NCI-H82 treated with DMSO at 0.1 percent for 48 hours (cell line): ENCODE results near the gene RAI14.

Experiments used
- DNase-seq: peaks from one replicate; lab custom pipeline; 2025; ENCODE audit not compliant: unreplicated experiment; lab: John Stamatoyannopoulos, UW

Gene RAI14

DNA sequence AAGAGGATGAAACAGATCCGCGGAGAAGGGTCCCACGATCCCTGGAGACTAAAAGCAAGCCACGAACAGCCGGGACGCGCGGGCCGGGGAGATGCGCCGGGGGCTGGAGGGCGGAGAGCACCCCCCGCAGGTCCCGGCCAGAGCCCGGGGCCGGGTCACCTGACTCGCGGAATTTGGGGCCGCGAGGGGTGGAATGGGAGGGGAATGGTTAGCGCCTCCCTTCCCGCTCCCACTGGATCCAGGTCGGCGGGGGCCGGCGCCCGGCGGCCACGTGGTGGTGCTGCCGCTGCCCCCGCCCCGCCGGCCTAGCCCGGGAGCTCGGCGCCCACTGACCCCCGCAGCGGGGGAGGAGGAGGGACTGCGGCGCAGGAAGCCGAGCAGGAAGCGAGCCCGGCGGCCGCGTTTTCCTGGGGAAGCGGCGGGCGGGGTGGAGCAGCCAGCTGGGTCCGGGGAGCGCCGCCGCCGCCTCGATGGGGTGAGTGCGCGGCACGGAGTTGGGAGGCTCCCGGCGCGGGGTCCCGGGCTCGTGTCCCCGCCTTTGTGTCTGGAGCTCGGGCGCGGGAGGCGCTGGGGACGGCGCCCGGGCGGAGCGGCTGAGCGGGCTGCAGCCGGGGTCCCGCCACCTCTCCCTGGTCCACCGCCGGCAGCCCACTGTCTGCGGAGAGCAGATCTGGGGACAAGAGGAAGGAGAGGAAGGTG is at the start of gene RAI14:
RAI14 (plus strand) TSS at position 328 of the 699 bp plus-strand sequence. CDS start 30,592 bp downstream, outside the sequence.
- peak; percentile 8 for DNase-seq

- DNase-seq = no peak
Observed at GRCh38 chr5:34608368-34608767, 47.8 kb upstream of the RAI14 start.

- no peak for DNase-seq
Observed at GRCh38 chr5:34608859-34609648, 47.1 kb upstream of the RAI14 start.

GRCh38 chr5:34609951-34610441 is 46.1 kb upstream of the RAI14 start:
- DNase-seq = no peak

GRCh38 chr5:34610546-34610945 is 45.6 kb upstream of the RAI14 start:
- DNase-seq = no peak

DNA sequence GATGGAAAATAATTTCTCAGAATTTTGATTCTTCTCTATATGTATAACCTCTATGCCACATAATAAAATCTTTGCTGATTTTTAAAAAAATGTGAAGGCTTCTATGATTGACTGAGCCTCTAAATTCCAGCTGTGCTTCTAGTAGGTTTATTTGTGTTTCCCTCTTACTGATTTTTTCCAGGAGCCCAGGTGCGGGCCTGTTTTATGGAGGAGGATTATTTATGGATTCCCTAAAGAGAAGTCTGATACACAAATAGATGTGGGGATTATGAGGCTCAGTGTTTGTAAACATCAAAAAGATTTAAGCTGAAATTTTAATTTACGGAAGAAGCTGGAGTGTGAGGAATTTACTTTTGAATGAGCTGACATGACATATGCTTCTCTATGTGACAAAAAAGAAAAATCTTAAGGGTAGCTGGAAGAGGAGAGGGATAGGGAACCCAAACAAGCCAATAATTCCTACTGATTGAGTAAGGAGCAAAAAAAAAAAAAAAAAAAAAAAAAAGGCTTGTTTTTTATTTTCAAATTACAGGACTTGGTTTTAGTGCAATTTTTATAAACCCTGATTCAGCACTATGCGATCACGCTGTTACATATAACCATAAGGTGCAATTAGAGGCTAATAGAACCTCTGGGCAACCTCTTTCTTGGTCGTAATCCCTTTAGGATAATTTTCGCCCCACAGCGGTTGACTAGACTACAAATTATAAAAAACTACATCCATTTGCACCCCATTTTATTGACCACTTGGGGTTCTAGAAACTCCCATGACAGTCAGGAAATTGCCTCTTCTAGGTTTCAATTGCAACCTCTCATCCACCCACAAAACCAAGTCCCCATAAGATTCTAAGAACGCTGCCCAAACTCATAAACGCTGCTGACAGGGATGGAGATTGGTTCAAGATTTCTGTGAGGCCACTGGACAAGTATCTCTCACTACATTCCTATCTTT is 44.4 kb upstream of the RAI14 start:
- DNase-seq = no peak

DNA sequence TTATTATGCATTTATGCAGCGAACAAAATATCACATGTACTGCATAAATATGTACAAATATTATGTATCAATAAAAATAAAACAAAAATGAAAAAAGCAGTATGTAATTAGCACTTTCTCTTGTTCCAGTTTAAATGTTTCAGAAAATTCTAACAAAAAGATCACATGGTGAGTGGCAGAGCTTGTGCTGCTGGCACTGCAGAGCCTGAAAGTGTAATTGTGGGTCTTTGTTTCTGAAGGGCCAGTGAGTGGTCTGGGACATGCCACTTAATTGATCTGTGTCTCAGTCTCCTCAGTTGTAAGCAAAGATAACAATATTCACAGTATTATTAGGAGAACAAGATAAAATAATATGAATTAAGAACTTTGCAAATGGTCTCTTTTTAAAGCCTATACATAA is 39.5 kb upstream of the RAI14 start:
- DNase-seq = no peak

- DNase-seq = no peak
Observed at GRCh38 chr5:34618371-34619065, 37.6 kb upstream of the RAI14 start.

GRCh38 chr5:34620185-34620584 is 35.9 kb upstream of the RAI14 start:
- DNase-seq = no peak

DNA sequence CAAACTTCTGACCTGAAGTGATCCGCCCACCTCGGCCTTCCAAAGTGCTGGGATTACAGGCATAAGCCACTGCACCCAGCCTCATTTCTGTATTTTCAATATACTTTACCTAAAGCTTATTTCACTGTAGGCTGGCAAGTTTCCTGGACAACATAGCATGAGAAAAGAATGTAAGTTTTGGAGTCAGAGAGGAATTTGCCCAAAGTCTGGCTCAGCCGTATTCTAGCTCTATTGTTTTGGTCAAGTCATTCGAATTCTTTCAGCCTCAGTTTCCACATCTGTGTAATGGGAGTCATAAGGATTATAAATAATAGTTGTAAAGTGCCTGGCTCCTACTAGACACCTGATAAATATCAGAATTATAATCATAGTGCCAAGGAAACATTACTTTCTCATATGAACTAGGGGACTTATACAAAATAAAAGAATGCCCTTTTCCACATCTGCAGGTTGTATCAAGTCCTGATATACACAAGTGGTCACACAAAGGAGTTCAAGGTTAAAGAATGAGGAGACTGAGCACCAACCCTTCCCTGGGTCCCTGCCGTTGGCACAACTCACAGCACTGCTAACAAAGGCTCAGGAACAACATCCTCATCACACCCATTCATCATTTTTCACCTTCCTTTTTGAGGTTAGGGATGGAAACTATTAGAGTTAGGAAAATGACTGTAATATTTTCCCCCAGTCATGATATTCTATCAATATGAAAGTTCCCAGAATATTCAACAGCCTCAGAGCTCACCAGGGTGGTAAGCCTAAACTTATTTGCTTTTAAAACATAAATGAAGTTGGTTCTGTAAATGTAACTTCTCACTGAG is 34.6 kb upstream of the RAI14 start:
- DNase-seq = no peak

- DNase-seq = no peak
Observed at GRCh38 chr5:34622098-34622400, 34.1 kb upstream of the RAI14 start.

GRCh38 chr5:34624691-34625090 is 31.4 kb upstream of the RAI14 start:
- DNase-seq = no peak

DNA sequence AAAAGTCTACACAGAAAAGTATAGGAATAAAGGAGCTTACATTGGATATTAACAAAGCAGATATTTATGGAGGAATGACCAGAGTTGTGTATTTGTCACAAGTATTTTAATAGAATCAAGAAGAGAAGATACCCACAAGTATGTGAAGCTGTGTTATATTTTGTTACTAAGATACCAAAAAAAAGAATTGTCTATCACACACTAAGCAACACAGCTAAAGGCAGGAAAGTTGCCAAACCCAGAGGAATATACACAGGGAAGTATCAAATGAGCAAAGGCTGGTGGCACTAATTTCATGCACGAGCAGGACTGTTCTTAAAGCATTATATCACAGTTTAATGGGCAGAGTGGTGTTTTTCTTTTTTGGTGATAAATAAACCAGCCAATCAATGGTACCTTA is 30.9 kb upstream of the RAI14 start:
- no peak for DNase-seq

- no peak for DNase-seq
Observed at GRCh38 chr5:34626036-34626435, 30.1 kb upstream of the RAI14 start.

DNA sequence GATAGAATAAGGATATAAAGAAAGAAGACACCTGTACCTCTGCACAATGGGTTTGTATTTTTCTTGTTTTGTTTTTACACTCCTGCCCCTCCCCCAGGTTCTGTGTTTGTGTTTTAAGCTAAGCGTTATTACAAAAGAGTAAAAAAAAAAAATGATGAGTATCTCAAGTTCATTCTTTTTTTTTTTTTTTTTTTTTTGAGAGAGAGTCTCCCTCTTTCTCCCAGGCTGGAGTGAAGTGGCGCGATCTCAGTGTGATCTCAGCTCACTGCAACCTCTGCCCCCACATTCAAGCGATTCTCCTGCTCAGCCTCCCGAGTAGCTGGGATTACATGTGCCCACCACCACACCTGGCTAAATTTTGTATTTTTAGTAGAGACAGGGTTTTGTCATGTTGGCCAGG is 29.4 kb upstream of the RAI14 start:
- DNase-seq = no peak

GRCh38 chr5:34627794-34628193 is 28.3 kb upstream of the RAI14 start:
- DNase-seq = no peak

DNA sequence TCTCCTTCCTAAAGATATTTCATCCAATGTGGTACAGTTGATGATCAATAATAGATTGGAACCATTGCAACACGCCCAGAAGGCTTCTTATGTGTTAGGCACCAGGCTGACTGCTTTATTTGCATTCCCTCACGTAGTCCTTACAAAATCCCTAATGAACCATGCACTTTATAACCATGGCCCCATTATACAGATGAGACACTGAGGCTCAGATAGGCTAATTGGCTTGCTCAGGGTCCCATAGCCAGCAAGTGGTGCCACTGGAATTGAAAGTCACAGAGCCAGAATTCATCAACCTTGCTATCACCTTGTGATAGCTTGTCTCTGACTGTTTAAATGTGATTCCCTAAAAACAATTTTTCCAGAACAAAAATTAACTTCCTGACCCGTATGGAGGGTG is 27.8 kb upstream of the RAI14 start:
- no peak for DNase-seq

- no peak for DNase-seq
Observed at GRCh38 chr5:34630596-34630995, 25.5 kb upstream of the RAI14 start.

DNA sequence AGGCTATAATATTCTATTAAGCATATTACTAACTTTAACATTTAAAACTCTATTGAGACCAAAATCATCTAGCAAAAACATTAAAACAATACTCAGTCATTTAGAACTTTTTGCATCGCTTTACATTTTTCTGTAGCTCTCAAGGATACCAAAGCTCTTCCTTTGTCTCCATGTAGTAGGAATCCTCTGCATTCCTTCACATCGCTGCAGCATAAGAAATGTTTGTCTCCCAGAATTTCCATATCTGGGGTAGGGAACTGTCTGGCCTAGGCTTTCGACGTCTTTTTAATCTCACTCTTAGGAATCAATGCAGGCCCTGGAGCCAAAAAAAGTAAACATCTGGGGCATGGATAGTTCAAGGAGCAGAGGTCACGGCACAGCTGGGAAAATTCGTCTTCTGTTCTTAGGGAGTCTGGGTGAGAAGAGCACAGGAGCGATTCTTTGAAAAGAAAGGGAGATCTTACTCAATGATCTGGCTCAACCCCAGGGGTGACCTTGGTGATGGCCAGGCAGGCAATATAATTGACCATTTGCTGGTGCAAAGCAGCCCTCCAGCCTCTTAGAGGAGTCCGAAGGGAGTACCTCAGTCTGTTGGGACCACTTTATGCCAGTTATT is 23.2 kb upstream of the RAI14 start:
- DNase-seq = no peak
